Inferior parietal cortex (tissue), 1 donor: ENCODE data around the gene UBE3C.

ENCODE experiments used
- DNase-seq: peaks from one replicate; pipeline ENCODE4 v3.0.0-alpha.2; 2016; ENCODE audit errors: extremely low spot score

Gene UBE3C

GRCh38 chr7:157291404-157292080 lies 152.8 kb downstream of the UBE3C start:
- no peak for DNase-seq

DNA sequence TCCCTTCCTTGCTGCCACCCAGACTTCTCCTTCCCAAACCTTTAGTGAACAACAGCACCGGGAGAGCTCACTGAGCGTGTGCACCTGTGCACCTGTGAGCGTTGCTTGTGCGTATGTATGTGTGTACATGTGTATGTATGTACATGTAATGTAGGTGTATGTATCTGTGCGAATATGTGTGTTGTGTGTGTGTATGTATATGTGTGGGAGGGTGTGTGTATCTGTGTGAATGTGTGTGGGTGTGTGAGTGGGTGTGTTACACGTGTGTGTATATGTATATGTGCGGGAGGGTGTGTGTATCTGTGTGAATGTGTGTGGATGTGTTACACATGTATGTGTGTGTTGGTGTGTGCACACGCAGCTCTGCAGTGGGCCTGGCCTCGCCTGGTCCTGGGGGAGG lies 153.5 kb downstream of the UBE3C start:
- no peak for DNase-seq

- DNase-seq: no peak
Measured at GRCh38 chr7:157292770-157293412, 154.2 kb downstream of the UBE3C start.

- no peak for DNase-seq
Measured at GRCh38 chr7:157293413-157293788, 154.7 kb downstream of the UBE3C start.

- DNase-seq: no peak
Measured at GRCh38 chr7:157294773-157295172, 156.0 kb downstream of the UBE3C start.

DNA sequence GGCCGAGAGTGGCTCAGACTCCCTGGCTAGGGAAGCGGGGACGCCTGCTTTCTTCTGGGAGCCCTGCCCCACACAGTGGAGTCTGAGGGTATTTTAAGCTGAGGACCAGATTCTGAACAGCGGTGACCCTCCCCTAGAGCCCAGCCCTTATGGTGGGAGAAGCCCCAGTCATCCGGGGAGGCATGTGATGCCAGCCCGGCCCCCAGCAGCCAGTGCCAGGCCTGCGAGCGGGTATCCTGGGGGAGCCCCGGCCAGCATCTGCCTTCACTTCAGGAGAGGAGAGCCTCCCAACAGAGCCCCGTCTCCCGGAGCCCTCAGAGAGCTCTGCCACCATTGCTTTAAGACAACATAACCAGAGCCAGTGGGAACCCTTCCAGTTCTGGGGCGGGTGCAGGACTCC lies 156.6 kb downstream of the UBE3C start:
- DNase-seq: no peak

- no peak for DNase-seq
Measured at GRCh38 chr7:157297185-157297584, 158.5 kb downstream of the UBE3C start.

GRCh38 chr7:157299317-157299612 lies 160.5 kb downstream of the UBE3C start:
- DNase-seq: no peak

GRCh38 chr7:157299613-157300368 lies 161.1 kb downstream of the UBE3C start:
- no peak for DNase-seq

DNA sequence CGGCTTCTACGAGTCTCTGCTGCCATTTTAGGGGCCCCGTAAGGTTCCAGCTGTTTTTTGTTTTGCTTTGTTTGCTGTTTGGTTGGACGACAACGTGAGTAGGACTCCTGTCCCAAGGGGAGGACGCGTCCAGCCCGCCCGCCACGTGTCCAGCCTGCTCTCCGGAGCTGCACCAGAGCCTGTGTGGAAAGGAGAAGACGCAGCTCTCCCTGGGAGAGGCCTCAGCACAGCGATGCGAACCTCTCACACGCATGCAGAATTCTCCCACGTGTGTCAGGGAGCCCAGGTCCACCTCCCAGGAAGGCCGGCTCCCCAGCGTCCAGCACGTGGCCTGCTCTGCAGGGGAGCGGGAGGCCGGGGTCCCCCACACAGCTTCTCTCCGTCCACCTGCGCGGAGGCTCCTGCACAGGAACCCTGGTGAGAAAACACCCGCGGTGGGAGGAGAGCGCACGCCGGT lies 161.7 kb downstream of the UBE3C start:
- DNase-seq: no peak

- no peak for DNase-seq
Measured at GRCh38 chr7:157301610-157302120, 162.9 kb downstream of the UBE3C start.

GRCh38 chr7:157306846-157307838 lies 168.4 kb downstream of the UBE3C start:
- DNase-seq: no peak

- peak; percentile 55 for DNase-seq
Measured at GRCh38 chr7:157309988-157310668, 171.4 kb downstream of the UBE3C start.

DNA sequence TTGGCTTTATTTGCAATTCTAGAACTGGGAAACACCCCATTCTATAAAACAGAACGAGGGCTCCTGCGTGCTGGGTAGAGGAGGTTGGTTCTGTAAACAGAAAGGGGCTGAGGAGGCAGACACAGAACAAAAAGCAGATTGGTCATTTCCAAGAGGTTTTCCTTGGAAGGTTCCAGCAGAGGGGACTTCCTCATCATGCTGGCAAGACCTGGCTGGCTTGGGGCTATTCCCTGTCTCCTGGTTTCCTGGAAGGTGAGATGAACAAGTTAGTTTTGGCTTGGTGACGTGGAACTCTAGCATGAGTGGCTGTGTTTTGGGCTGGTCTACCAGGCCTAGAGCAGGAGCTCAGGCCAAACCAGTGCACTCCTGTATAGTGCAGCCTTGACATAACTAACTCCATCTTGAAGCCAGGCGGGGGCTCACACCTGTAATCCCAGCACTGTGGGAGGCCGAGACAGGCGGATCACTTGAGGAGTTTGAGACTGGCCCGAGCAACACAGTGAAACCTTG lies 172.0 kb downstream of the UBE3C start:
- no peak for DNase-seq

GRCh38 chr7:157312941-157313340 lies 174.2 kb downstream of the UBE3C start:
- no peak for DNase-seq

DNA sequence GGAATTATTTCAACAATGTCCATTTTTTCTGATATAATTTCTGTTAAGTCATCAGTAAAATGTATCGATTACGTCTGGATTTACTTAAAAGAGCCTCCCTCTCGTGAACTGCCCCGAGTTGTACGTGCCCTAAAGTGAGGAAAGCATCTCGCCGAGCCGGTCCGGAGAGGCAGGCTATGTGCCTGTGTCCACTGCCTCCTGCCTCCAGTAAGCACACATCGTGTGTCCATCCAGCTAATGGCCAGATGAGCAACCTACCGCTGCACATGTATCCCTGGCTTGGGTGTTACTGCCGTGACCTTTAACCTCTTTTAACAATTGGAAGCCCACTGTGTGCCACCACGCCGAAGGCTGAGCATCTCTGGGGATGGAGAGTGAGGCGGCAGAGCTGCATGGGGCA lies 174.9 kb downstream of the UBE3C start:
- DNase-seq: no peak

DNA sequence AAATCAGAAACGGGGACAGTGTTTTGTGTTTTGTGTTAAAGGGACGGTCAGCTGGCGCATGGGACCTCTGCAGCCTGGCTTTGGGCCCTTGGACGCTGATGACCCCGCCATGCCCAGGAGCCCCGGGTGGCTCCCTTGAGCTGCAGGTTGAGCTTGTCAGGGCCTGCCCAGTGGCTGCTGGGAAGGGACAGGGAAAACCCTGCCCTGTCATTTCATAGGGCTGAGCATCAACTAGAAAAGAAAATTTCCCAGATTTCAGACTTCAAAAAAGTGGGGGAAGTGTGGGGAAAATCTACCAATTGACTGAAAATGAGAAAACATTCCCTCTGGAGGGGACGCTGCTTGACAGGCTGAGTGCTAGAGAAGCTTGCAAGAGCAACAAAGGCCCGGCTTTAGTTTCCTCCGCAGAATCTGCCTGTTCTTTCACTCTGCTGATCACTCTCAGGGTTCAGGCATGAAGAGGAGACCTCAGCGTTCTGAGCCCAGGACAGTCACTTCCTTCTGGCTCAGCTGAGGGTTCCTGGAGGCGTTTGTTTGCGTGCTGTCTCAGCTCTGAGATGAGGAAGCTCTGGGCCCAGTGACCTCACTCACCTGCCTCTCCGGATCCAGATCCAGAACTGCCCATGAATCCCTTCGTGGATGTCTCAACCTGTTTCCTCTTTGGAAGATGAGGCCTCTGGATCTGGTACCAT lies 179.4 kb downstream of the UBE3C start:
- no peak for DNase-seq
